ENCODE measurements around the gene GGCX. TPM values are rescaled to one million over a fixed set of nuclear protein-coding genes. Genes with fewer than 3 reads are reported as not detected.

Gene GGCX
- total RNA-seq, 2 donors from 2014 or later, result 17.8 to 52.7 TPM

GRCh38 chr2:85557130-85557529 lies 4.2 kb downstream of the GGCX start:
- no peak for DNase-seq (ENCODE audit: low spot score)
- intact Hi-C loops (cut with DNase I), result no loop called here
- H3K27me3 ChIP-seq (replicated peaks; ENCODE audit: insufficient read depth), result no peaks in the 10 kb centered on the region
- TF ChIP-seq POLR2AphosphoS5 (IDR thresholded peaks at IDR 0.05) (no peak), POLR2A (IDR thresholded peaks at IDR 0.05) (no peak)
- TF ChIP-seq, protein P1, sequence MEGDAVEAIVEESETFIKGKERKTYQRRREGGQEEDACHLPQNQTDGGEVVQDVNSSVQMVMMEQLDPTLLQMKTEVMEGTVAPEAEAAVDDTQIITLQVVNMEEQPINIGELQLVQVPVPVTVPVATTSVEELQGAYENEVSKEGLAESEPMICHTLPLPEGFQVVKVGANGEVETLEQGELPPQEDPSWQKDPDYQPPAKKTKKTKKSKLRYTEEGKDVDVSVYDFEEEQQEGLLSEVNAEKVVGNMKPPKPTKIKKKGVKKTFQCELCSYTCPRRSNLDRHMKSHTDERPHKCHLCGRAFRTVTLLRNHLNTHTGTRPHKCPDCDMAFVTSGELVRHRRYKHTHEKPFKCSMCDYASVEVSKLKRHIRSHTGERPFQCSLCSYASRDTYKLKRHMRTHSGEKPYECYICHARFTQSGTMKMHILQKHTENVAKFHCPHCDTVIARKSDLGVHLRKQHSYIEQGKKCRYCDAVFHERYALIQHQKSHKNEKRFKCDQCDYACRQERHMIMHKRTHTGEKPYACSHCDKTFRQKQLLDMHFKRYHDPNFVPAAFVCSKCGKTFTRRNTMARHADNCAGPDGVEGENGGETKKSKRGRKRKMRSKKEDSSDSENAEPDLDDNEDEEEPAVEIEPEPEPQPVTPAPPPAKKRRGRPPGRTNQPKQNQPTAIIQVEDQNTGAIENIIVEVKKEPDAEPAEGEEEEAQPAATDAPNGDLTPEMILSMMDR (IDR thresholded peaks at IDR 0.05), result no peak
- H3K36me3 ChIP-seq, result peaks cover 0 to 12% of the 10 kb centered on the region in 2 donors
- WGBS, result 94% methylated on average over 5 of the region's 5 CpGs
- peaks cover 3% of the 10 kb centered on the region for H3K4me1 ChIP-seq (replicated peaks)
- H3K9me3 ChIP-seq, result no peaks in the 10 kb centered on the region
- no peak overlapping the region for H3K27ac ChIP-seq
- H3K4me3 ChIP-seq, result no peak overlapping the region

GRCh38 chr2:85554980-85555612 lies 6.2 kb downstream of the GGCX start:
- WGBS, result 93% methylated on average over 3 of the region's 3 CpGs
- H3K4me3 ChIP-seq, result no peak overlapping the region

GRCh38 chr2:85553184-85553583 lies 8.1 kb downstream of the GGCX start:
- H3K4me1 ChIP-seq (replicated peaks), result no peaks in the 10 kb centered on the region
- intact Hi-C loops (cut with DNase I), result loop anchor here (2.0 kb wide), 1 partner anchor 132 kb away; no protein-coding TSS in a partner anchor
- TF ChIP-seq POLR2AphosphoS5 (IDR thresholded peaks at IDR 0.05) (no peak), POLR2A (IDR thresholded peaks at IDR 0.05) (no peak)
- TF ChIP-seq, protein P1 (IDR thresholded peaks at IDR 0.05), result no peak
- 81% methylated on average over 6 of the region's 6 CpGs for WGBS
- peaks cover 0 to 17% of the 10 kb centered on the region in 2 donors for H3K36me3 ChIP-seq
- H3K27ac ChIP-seq, result no peak overlapping the region
- no peak overlapping the region for H3K4me3 ChIP-seq
- no peak for DNase-seq (ENCODE audit: low spot score)
- no peaks in the 10 kb centered on the region for H3K9me3 ChIP-seq
- H3K27me3 ChIP-seq (replicated peaks; ENCODE audit: insufficient read depth), result no peaks in the 10 kb centered on the region

More at GRCh38 chr2:85554980-85555612, 6.2 kb downstream of the GGCX start:
- intact Hi-C loops (cut with DNase I), result no loop called here
- H3K9me3 ChIP-seq, result no peaks in the 10 kb centered on the region
- DNase-seq (ENCODE audit: low spot score), result no peak
- no peak for TF ChIP-seq POLR2A (IDR thresholded peaks at IDR 0.05)
- no peak for TF ChIP-seq POLR2AphosphoS5 (IDR thresholded peaks at IDR 0.05)
- TF ChIP-seq, protein P1 (IDR thresholded peaks at IDR 0.05), result no peak
- peaks cover 0 to 17% of the 10 kb centered on the region in 2 donors for H3K36me3 ChIP-seq
- H3K27ac ChIP-seq, result no peak overlapping the region
- H3K4me1 ChIP-seq (replicated peaks), result peaks cover 3% of the 10 kb centered on the region
- H3K27me3 ChIP-seq (replicated peaks; ENCODE audit: insufficient read depth), result no peaks in the 10 kb centered on the region

DNA sequence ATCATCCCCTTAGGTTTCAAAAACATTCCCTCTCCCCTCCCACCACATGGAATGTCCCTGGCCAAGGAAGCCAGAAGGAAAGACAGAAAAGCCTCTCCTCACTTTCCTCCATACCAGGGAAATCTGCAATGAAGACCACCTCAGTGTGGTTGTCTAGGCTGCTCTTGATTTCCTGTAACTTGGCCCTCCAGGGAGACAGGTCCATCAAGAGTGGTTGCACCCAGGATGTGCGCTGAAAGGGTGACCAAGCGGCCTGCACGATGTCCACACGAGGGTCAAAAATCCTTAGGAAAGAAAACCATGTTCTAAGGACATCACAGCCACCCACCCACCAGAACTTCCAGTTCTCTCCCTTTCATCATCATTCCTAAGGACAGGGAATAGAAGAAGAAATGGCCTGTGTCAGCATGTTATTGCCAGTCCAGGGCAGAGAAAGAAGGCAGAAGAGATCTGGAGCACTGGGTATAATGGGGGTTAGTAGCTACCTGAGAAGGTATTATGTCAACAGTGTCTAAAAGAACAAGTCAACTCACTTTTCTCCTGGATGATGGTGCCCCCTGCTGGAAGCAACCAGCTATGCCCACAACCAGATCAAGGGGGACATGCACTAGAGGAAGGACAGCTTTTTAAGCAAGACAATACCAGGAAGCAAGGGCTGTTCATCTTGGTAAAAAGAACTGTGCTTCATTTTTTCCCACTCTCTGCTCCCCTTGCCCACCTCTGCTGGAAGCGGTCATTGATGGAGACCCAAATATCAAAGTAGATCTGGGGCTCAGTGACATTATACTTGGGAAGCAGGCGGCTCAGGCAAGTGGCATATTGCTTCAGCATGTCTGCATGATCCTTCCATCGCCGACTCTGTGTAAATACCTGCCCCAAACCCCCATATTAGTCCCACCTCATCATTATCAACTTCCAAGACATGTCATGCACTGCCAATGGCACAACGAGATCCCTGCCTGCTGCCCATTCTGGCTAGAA lies 9.3 kb downstream of the GGCX start:
- intact Hi-C loops (cut with DNase I), result loop anchor here (2.0 kb wide), 1 partner anchor 131 kb away; no protein-coding TSS in a partner anchor
- Histone ChIP-seq H3K27ac (peak overlapping the region in 1 of 2 donors; percentile 4), H3K27me3 (replicated peaks; ENCODE audit: insufficient read depth) (no peaks in the 10 kb centered on the region), H3K4me1 (replicated peaks) (no peaks in the 10 kb centered on the region), H3K9me3 (no peaks in the 10 kb centered on the region), H3K4me3 (no peak overlapping the region), H3K36me3 (peaks cover 0 to 17% of the 10 kb centered on the region in 2 donors)
- peak; percentile 88 for DNase-seq (ENCODE audit: low spot score)
- TF ChIP-seq, protein P1 (IDR thresholded peaks at IDR 0.05), result peak; percentile 80 to 96 (median 95)
- TF ChIP-seq POLR2A (IDR thresholded peaks at IDR 0.05) (no peak), POLR2AphosphoS5 (IDR thresholded peaks at IDR 0.05) (peak; percentile 82)
- 65% methylated on average over 9 of the region's 9 CpGs for WGBS

All from prostate gland (tissue), 2 donors.